ENCODE results near the gene NOX3. TPM values are rescaled to one million over a fixed set of nuclear protein-coding genes. Genes with fewer than 3 reads are reported as not detected.

NOX3 gene
- total and polyA plus RNA-seq, 9 of the 15 experiments (the other 6 are each of a cell fraction or from before 2014, with no cell fraction given): not detected

DNA sequence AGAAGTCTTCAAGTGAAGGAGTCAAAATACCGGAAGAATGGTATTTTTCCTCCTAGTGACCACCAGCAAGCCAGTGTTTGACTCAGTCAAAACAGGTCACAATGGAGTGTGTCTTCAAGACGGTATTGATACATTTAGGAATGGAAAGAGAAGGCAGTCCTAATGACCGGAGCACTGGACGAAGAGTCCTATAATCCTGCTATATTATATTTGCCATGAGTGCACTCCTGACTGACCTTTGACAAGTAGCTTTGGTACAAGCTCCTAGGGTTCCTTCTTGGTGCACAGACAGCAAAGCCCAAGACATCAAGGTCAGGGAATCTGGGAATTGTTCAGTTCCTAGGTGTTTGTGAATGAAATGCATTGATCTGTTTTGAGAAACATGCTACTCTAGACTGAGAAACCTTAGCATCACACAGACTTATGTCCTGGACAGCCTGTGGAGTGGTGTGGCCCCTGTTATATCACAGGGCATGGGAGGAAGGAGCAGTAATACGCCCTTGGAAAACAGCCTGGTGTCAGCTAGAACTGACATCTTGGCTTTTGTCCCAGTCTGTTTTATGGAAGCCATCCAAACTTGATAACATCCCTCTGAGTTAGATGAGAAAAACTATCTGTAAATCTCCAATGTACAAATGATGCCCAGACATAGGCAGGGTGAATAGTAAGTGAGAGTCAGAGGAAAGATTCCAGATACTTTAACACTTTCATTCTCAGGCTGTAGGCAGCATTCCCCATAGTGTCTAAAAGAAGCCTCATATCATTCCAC, 18.5 kb downstream of the NOX3 start:
- Histone ChIP-seq H3K27me3 (ENCODE audit: control insufficient read depth in 2 of 2, insufficient read depth in 2 of 2, low read length in 2 of 2) (peaks cover 5 to 11% of the 10 kb centered on the region in 2 experiments; a peak in 3 of 5 replicates), H3K9me3 (replicated peaks; ENCODE audit: control insufficient read depth, insufficient read depth, low read depth, low read length) (no peaks in the 10 kb centered on the region), H3K4me2 (ENCODE audit: insufficient read depth, low read length) (no peak overlapping the region), H3K36me3 (ENCODE audit: control insufficient read depth, insufficient read depth, low read length) (no peaks in the 10 kb centered on the region), H3K79me2 (ENCODE audit: control insufficient read depth, insufficient read depth, low read length) (no peaks in the 10 kb centered on the region), H4K20me1 (replicated peaks; ENCODE audit: control insufficient read depth, insufficient read depth, low read length) (no peaks in the 10 kb centered on the region), H3K9ac (ENCODE audit: insufficient read depth in 1 of 2, low read depth in 2 of 2, low read length in 2 of 2) (no peak overlapping the region), H3K4me3 (no peak overlapping the region), H2AFZ (ENCODE audit: low read depth, low read length) (no peak overlapping the region), H3K9me1 (ENCODE audit: control insufficient read depth, insufficient read depth, low read length) (no peaks in the 10 kb centered on the region), H3K27ac (ENCODE audit: extremely low read depth, low read depth, low read length) (no peak overlapping the region), H3K4me1 (replicated peaks in 1 of 2; ENCODE audit: control insufficient read depth in 2 of 2, insufficient read depth in 2 of 2, low read length in 2 of 2) (no peaks in the 10 kb centered on the region)
- 0% methylated on average over 5 of the region's 5 CpGs for WGBS (ENCODE audit: insufficient coverage, low coverage, missing lambda C conversion rate)
- no peak for FAIRE-seq
- no peak for DNase-seq (ENCODE audit: extremely low read depth in 1 of 4, low spot score in 3 of 4)
- POLR2A ChIA-PET: no interaction called here
- BruUV-seq (replicated peaks): no TSS peak
- intact Hi-C loops (cut with micrococcal nuclease) (no loop called here), in situ Hi-C loops (cut with MboI) (no loop called here)
- CTCF ChIA-PET (ENCODE audit: low intra/inter-chr PET ratio): no interaction called here
- ATAC-seq: no peak
- TF ChIP-seq DPF2 (IDR thresholded peaks at IDR 0.05) (no peak), ZNF253 (CRISPR knock-in tag; conservative IDR thresholded peaks at IDR 0.05) (no peak), ETS1 (conservative IDR thresholded peaks at IDR 0.05; ENCODE audit: control insufficient read depth, low read depth, low read length) (no peak), TOE1 (IDR thresholded peaks at IDR 0.05; ENCODE audit: borderline replicate concordance) (no peak), TOE1 (CRISPR knock-in tag; IDR thresholded peaks at IDR 0.05; ENCODE audit: borderline replicate concordance, low read depth) (no peak), ESRRB (CRISPR knock-in tag; IDR thresholded peaks at IDR 0.05; ENCODE audit: borderline replicate concordance) (no peak), BRCA1 (IDR thresholded peaks at IDR 0.05) (no peak), BRCA1 (CRISPR knock-in tag; IDR thresholded peaks at IDR 0.05) (no peak), CHCHD3 (CRISPR knock-in tag; IDR thresholded peaks at IDR 0.05) (no peak), CREB3L1 (IDR thresholded peaks at IDR 0.05; ENCODE audit: borderline replicate concordance, low read depth) (no peak), ZSCAN32 (CRISPR knock-in tag; IDR thresholded peaks at IDR 0.05) (no peak), ETV5 (CRISPR knock-in tag; IDR thresholded peaks at IDR 0.05; ENCODE audit: low read depth) (no peak), RFX5 (IDR thresholded peaks at IDR 0.05; ENCODE audit: low read depth, low read length) (no peak), ZNF12 (CRISPR knock-in tag; IDR thresholded peaks at IDR 0.05) (no peak), BRD9 (IDR thresholded peaks at IDR 0.05; ENCODE audit: low read depth, partially characterized antibody) (no peak)
- TF ChIP-seq, protein P1, sequence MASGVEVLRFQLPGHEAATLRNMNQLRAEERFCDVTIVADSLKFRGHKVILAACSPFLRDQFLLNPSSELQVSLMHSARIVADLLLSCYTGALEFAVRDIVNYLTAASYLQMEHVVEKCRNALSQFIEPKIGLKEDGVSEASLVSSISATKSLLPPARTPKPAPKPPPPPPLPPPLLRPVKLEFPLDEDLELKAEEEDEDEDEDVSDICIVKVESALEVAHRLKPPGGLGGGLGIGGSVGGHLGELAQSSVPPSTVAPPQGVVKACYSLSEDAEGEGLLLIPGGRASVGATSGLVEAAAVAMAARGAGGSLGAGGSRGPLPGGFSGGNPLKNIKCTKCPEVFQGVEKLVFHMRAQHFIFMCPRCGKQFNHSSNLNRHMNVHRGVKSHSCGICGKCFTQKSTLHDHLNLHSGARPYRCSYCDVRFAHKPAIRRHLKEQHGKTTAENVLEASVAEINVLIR (CRISPR knock-in tag; IDR thresholded peaks at IDR 0.05): no peak
- TF ChIP-seq, protein P2, sequence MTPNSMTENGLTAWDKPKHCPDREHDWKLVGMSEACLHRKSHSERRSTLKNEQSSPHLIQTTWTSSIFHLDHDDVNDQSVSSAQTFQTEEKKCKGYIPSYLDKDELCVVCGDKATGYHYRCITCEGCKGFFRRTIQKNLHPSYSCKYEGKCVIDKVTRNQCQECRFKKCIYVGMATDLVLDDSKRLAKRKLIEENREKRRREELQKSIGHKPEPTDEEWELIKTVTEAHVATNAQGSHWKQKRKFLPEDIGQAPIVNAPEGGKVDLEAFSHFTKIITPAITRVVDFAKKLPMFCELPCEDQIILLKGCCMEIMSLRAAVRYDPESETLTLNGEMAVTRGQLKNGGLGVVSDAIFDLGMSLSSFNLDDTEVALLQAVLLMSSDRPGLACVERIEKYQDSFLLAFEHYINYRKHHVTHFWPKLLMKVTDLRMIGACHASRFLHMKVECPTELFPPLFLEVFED (CRISPR knock-in tag; conservative IDR thresholded peaks at IDR 0.05): no peak

Measured in K562 (cell line).